Left ventricle myocardium inferior (tissue), 1 donor: ENCODE results near the gene CDK14. TPM values are rescaled to one million over a fixed set of nuclear protein-coding genes. Genes with fewer than 3 reads are reported as not detected.

Experiments
- DNase-seq: peaks from one replicate; pipeline ENCODE4 v3.0.0-alpha.2; 2020
- H3K27ac ChIP-seq: fragments of 200-600 bp; replicated peaks from 2 replicates; pipeline ENCODE4 v1.8.0; 2021
- H3K27me3 ChIP-seq: fragments of 200-600 bp; 2 replicates; pipeline ENCODE4 v1.8.0; 2021; ENCODE audit warnings: low read depth
- H3K36me3 ChIP-seq: fragments of 200-600 bp; 2 replicates; pipeline ENCODE4 v1.8.0; 2021
- H3K4me1 ChIP-seq: fragments of 200-600 bp; 2 replicates; pipeline ENCODE4 v1.8.0; 2021
- H3K4me3 ChIP-seq: fragments of 200-600 bp; 2 replicates; pipeline ENCODE4 v1.8.0; 2021; ENCODE audit warnings: mild to moderate bottlenecking, moderate library complexity
- H3K9me3 ChIP-seq: fragments of 200-600 bp; replicated peaks from 2 replicates; pipeline ENCODE4 v1.8.0; 2021
- CTCF ChIP-seq: fragments of 200-600 bp; IDR thresholded peaks from 2 replicates; pipeline ENCODE4 v1.8.0; 2021; ENCODE audit warnings: antibody characterized with exemption, mild to moderate bottlenecking, borderline replicate concordance
- intact Hi-C: fragments of 100-400 bp; cut with micrococcal nuclease; formaldehyde crosslinking; loops from one replicate; pipeline ENCODE4 v1.11.0; 2022
- total RNA-seq: library from RNA; stranded (reverse); fragmentation: NEBNext Ultra II Directional; extraction: Animal tissue kit (Norgen Biotek cat#: 25700); gene quantifications from one replicate; pipeline ENCODE4 v1.2.1, GENCODE V29; 2021
- donor health status: DM: no; HTN: yes; CAD: no; lungs with severe emphysema.

Gene CDK14
- total RNA-seq, 1 donor from 2014 or later: 18.7 TPM

- no peaks in the 10 kb centered on the region for H3K27me3 ChIP-seq
- no peak for TF ChIP-seq CTCF
- H3K36me3 ChIP-seq: no peaks in the 10 kb centered on the region
- H3K4me3 ChIP-seq: no peak overlapping the region
- H3K9me3 ChIP-seq: no peaks in the 10 kb centered on the region
- intact Hi-C loops: no loop called here
- H3K4me1 ChIP-seq: peaks cover 37% of the 10 kb centered on the region
- no peak for DNase-seq
- no peak overlapping the region for H3K27ac ChIP-seq
Measured at GRCh38 chr7:90846192-90846591, 250.1 kb downstream of the CDK14 start.

GRCh38 chr7:90850066-90850465 is 253.9 kb downstream of the CDK14 start:
- Histone ChIP-seq H3K4me3 (no peak overlapping the region), H3K36me3 (no peaks in the 10 kb centered on the region), H3K27me3 (no peaks in the 10 kb centered on the region), H3K4me1 (peaks cover 11% of the 10 kb centered on the region), H3K27ac (no peak overlapping the region), H3K9me3 (no peaks in the 10 kb centered on the region)
- intact Hi-C loops: no loop called here
- DNase-seq: no peak
- TF ChIP-seq CTCF: no peak

- intact Hi-C loops: no loop called here
- no peak overlapping the region for H3K4me3 ChIP-seq
- H3K27ac ChIP-seq: no peak overlapping the region
- no peaks in the 10 kb centered on the region for H3K36me3 ChIP-seq
- no peaks in the 10 kb centered on the region for H3K27me3 ChIP-seq
- no peak for DNase-seq
- peaks cover 11% of the 10 kb centered on the region for H3K4me1 ChIP-seq
- no peaks in the 10 kb centered on the region for H3K9me3 ChIP-seq
- TF ChIP-seq CTCF: no peak
Measured at GRCh38 chr7:90850471-90850870, 254.3 kb downstream of the CDK14 start.

- DNase-seq: no peak
- TF ChIP-seq CTCF: no peak
- intact Hi-C loops: no loop called here
Measured at GRCh38 chr7:90853205-90853604, 257.1 kb downstream of the CDK14 start.

GRCh38 chr7:90856351-90857070 is 260.4 kb downstream of the CDK14 start:
- no peaks in the 10 kb centered on the region for H3K9me3 ChIP-seq
- TF ChIP-seq CTCF: no peak
- peaks cover 9% of the 10 kb centered on the region for H3K4me1 ChIP-seq
- intact Hi-C loops: no loop called here
- H3K36me3 ChIP-seq: no peaks in the 10 kb centered on the region
- H3K27me3 ChIP-seq: no peaks in the 10 kb centered on the region
- DNase-seq: no peak
- H3K4me3 ChIP-seq: no peak overlapping the region
- no peak overlapping the region for H3K27ac ChIP-seq

More at GRCh38 chr7:90853205-90853604, 257.1 kb downstream of the CDK14 start:
- Histone ChIP-seq H3K27ac (no peak overlapping the region), H3K4me1 (peaks cover 9% of the 10 kb centered on the region), H3K4me3 (no peak overlapping the region), H3K27me3 (no peaks in the 10 kb centered on the region), H3K36me3 (no peaks in the 10 kb centered on the region), H3K9me3 (no peaks in the 10 kb centered on the region)
